ENCODE measurements around the gene IGSF9B. TPM values are rescaled to one million over a fixed set of nuclear protein-coding genes. Genes with fewer than 3 reads are reported as not detected.

Gene IGSF9B
- total RNA-seq, 2 experiments from 2014 or later: 124 to 136 TPM

GRCh38 chr11:133911171-133911570 is 45.6 kb downstream of the IGSF9B start:
- Mint-ChIP-seq H3K27me3 (no peaks in the 10 kb centered on the region), H3K27ac (no peak overlapping the region), H3K36me3 (ENCODE audit: low read depth) (peaks cover 62% of the 10 kb centered on the region), H3K9me3 (no peaks in the 10 kb centered on the region), H3K4me3 (no peak overlapping the region), H3K4me1 (ENCODE audit: low read depth) (no peaks in the 10 kb centered on the region)
- TF ChIP-seq CTCF (IDR thresholded peaks at IDR 0.05): no peak
- ATAC-seq (peak; percentile 49), DNase-seq (peak; percentile 31)
- POLR2A ChIA-PET: interaction anchor here (1.2 kb wide), 1 partner anchor 11 kb away, joined by 3 read pairs; no protein-coding TSS in a partner anchor
- intact Hi-C loops (cut with micrococcal nuclease): no loop called here
- CTCF ChIA-PET: interaction anchor here (1.0 to 2.7 kb wide), 2 partner anchors 9 to 16 kb away, joined by 4 to 10 read pairs; no protein-coding TSS in a partner anchor

- intact Hi-C loops (cut with micrococcal nuclease): no loop called here
- Mint-ChIP-seq H3K9me3 (no peaks in the 10 kb centered on the region), H3K4me3 (no peak overlapping the region), H3K36me3 (ENCODE audit: low read depth) (peaks cover 65% of the 10 kb centered on the region), H3K4me1 (ENCODE audit: low read depth) (no peaks in the 10 kb centered on the region), H3K27ac (no peak overlapping the region), H3K27me3 (no peaks in the 10 kb centered on the region)
- TF ChIP-seq CTCF (IDR thresholded peaks at IDR 0.05): no peak
- ChIA-PET POLR2A (interaction anchor here (1.6 kb wide), 1 partner anchor 9 kb away, joined by 9 read pairs; no protein-coding TSS in a partner anchor), CTCF (interaction anchor here (0.7 kb wide), 1 partner anchor 13 kb away, joined by 3 read pairs; no protein-coding TSS in a partner anchor)
- ATAC-seq (no peak), DNase-seq (no peak)
These were observed 46.7 kb downstream of the IGSF9B start for GRCh38 chr11:133910101-133910500.

- DNase-seq: no peak
- intact Hi-C loops (cut with micrococcal nuclease): no loop called here
- ATAC-seq: no peak
- ChIA-PET POLR2A (no interaction called here), CTCF (no interaction called here)
- Mint-ChIP-seq H3K27ac (no peak overlapping the region), H3K9me3 (no peaks in the 10 kb centered on the region), H3K4me1 (ENCODE audit: low read depth) (no peaks in the 10 kb centered on the region), H3K4me3 (no peak overlapping the region), H3K27me3 (no peaks in the 10 kb centered on the region), H3K36me3 (ENCODE audit: low read depth) (peaks cover 68% of the 10 kb centered on the region)
- TF ChIP-seq CTCF (IDR thresholded peaks at IDR 0.05): no peak
These were observed 47.9 kb downstream of the IGSF9B start for GRCh38 chr11:133908827-133909226.

GRCh38 chr11:133907841-133908241 is 48.9 kb downstream of the IGSF9B start:
- Mint-ChIP-seq H3K4me1 (ENCODE audit: low read depth) (no peaks in the 10 kb centered on the region), H3K27ac (no peak overlapping the region), H3K36me3 (ENCODE audit: low read depth) (peaks cover 67% of the 10 kb centered on the region), H3K27me3 (no peaks in the 10 kb centered on the region), H3K4me3 (no peak overlapping the region), H3K9me3 (no peaks in the 10 kb centered on the region)
- ChIA-PET POLR2A (no interaction called here), CTCF (no interaction called here)
- no peak for ATAC-seq
- no peak for DNase-seq
- TF ChIP-seq CTCF (IDR thresholded peaks at IDR 0.05): no peak
- intact Hi-C loops (cut with micrococcal nuclease): no loop called here

- ChIA-PET CTCF (no interaction called here), POLR2A (interaction anchor here (1.4 kb wide), 1 partner anchor 10 kb away, joined by 3 read pairs; no protein-coding TSS in a partner anchor)
- Mint-ChIP-seq H3K27me3 (no peaks in the 10 kb centered on the region), H3K4me3 (no peak overlapping the region), H3K36me3 (ENCODE audit: low read depth) (peaks cover 62% of the 10 kb centered on the region), H3K27ac (no peak overlapping the region), H3K4me1 (ENCODE audit: low read depth) (no peaks in the 10 kb centered on the region), H3K9me3 (no peaks in the 10 kb centered on the region)
- DNase-seq (no peak), ATAC-seq (no peak)
- intact Hi-C loops (cut with micrococcal nuclease): no loop called here
- no peak for TF ChIP-seq CTCF (IDR thresholded peaks at IDR 0.05)
These were observed 49.6 kb downstream of the IGSF9B start for GRCh38 chr11:133907216-133907615.
